Stimulated activated CD4-positive, alpha-beta T cell treated with anti-CD3 and anti-CD28 coated beads, Interleukin-2, amount 100 ng/mL, for 24 hours (primary cell): ENCODE measurements around the gene EXOC3.
"Not testable (repeated sequence)": the region's sequence is repeated elsewhere in the genome, so short reads cannot be mapped to it uniquely, and the experiment has no call there.

ENCODE experiments used
- DNase-seq, 2 donors: peaks; one replicate each; pipeline ENCODE4 v3.0.0-alpha.2; 2020

The EXOC3 gene

DNA sequence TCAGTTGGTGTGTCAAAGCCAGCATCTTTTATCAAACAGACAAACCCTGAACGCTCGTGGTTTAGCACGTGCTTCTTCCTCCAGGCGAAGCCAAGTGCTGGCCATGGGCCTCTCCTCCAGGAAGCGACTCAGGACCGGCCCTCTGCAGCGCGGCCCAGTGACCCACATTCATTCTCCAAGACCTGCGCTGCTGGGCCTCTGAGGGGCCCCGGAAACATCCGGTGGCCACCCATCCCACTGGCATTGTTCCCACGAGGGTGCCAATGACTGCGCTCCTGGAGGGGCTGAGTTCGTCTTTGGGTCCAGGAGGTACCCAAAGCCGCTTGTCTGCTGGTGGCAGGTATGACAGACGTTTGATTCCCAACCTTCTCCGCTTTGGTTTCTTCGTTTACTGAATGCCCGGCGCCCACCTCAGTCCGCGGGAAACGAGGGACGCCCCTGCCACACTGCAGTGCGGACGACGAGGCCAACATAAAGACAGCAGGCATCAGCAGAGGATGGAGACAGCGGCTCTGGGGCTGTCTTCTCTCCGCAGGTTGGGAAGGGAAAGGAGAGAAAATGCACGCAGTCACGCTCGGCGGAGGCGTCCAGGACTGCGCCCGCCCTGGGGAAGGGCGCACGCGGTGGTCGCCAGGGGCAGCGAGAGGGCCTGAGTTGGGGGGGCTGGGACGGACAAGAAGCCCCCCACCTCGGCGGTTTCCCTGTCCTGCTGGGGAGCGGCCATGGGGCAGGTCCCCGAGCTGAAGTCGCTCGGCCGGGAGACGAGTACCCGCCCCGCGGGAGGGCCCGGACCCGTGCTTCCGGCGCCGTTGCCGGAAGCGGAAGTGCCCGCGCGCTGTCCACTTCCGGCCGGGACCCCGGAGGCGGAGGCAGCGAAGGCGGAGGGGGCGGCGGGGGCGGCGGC lies at the start of gene EXOC3:
EXOC3 (plus strand) TSS at position 842 of the 904 bp plus-strand sequence. CDS start 3,030 bp downstream, outside the sequence.
- DNase-seq = peak; percentile 79 to 81

DNA sequence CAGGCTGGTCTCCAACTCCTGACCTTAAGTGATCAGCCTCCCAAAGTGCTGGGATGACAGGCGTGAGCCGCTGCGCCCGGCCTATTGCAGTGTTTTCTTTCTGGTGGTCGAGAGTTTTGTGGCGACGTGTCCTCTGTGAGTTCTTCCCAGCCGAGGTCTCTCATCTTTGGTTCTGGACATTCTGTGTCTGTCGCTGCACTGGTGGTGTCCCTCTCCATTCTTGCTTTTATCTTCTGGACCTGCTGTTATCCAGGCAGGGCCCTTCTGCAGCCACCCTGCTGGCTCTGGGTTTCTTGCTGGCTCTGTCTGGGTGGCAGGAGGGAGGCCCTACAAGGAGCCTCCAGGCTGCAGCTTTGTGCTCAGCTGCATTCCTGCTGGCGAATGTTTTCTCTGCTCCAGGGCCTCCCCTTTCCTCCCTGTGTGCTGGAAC lies 49.1 kb upstream of the EXOC3 start:
- DNase-seq = peak in 1 of 2 donors; percentile 11

DNA sequence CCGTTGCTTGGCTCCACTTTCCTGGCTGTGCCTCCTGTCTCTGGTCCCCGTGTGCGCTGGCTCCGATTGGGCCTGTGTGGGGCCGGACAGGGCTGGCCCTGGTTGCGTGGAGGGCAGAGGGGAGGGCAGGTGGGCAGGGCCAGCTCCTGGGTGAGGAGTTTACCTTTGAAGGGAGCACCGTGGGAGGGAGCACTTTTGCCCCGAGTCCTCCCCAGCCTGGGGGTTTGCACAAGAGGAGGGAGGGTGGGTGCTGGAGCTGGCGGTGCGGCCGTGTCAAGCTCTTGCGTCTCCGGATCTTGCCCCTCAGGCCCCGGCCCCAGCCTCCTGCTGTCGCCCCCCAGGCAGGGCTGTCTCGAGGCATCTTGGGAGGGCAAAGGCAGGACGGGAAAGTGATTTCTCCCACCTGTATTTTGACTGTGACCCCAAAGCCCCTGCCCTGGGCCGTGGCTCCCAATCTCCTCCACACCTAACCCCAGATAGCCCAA lies 48.3 kb upstream of the EXOC3 start:
- no peak for DNase-seq

DNA sequence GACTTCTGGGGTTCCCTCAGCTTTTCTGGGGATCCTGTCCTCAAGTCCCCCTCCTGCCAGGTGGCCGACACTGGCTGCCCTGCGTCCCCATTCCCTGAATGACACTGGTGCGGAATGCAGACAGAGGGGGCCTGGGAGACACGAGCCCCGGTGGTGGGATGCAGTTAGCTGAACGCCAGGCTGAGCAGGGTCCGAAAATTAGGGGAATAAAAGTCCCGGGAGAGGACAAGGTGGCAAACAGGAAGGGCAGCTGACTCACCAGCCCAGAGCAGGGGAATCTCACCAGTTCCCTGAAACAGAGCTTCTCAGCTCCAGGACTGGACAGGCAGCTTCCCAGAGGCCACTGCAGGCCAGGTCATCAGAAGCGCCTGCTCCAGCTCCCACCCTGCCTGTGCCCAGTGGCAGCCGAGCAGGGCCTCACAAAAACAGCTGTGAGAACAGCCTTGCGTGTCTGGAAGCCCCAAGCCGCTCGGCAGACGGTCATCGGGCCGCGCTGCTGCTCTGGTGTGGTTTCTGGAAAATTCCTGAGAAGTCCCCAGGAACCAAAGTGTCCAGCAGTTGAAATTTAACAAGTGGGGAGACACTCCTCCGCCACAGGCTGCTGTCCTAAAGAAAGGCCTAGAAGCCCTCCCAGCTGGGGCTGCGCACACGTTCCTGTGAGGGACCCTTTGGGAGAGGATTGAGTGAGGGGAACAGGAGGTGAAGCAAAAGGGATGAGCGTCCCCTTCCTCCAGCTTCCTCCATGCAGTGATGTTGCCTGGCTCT lies 47.6 kb upstream of the EXOC3 start:
- DNase-seq = no peak

DNA sequence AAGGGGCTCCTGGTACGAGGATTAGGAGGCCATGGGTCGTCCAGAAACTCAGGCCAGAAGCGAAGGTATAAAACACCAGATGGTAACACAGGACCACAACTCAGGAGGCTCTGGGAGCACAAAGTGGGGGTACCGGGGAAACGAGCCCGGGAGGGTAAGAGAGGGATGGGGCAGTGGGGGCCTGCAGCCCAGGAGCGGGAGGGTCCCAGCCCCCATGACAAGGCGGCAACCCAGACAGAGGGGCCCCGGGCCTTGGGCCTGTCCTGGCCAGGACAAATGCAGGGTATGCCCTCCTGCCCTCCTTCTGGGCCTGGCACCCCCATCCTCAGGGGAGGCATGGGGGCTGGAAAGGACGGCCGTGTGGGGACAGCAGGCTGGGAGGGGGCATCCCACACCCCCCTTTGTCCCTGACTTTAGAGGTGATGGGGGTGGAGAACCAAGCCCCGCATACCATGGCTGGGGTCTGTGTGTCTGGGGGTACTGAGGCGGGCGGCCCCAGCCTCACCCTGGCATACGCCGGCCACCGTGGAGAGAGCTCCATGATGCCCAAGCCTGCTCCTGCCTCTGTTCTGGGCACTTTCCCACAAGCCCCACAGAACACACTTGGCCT lies 47.0 kb upstream of the EXOC3 start:
- peak in 1 of 2 donors; percentile 16 for DNase-seq

DNA sequence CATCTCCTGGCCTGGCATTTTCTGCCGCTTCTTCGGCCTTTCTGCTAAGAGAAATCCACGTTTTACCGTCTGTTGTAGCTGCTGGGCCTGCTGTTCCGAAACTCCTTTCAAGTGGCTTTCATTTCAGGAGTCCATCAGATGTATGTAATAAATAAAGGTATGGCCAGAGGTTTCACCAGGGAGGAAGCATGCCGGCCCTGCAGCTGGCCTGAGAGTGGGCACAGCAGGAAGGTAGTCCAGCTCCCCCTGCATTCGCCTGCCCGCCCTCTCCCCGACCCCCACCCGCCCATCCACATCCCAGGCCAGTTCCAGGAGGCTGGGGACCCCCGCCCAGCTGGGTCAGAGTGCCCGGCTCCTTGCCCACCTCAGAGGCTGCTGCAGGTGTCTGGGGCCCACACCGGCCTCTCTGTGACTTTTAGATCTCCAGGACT lies 46.4 kb upstream of the EXOC3 start:
- no peak for DNase-seq

DNA sequence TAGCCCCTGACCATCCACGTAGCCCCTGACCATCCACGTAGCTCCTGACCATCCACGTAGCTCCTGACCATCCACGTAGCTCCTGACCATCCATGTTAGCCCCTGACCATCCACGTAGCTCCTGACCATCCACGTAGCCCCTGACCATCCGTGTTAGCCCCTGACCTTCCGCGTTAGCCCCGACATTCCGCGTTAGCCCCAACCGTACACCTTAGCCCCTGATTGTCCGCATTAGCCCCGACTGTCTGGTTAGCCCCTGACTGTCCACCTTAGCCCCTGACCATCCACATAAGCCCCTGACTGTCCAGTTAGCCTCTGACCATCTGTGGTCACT lies 44.9 kb upstream of the EXOC3 start:
- DNase-seq = not testable (repeated sequence)

DNA sequence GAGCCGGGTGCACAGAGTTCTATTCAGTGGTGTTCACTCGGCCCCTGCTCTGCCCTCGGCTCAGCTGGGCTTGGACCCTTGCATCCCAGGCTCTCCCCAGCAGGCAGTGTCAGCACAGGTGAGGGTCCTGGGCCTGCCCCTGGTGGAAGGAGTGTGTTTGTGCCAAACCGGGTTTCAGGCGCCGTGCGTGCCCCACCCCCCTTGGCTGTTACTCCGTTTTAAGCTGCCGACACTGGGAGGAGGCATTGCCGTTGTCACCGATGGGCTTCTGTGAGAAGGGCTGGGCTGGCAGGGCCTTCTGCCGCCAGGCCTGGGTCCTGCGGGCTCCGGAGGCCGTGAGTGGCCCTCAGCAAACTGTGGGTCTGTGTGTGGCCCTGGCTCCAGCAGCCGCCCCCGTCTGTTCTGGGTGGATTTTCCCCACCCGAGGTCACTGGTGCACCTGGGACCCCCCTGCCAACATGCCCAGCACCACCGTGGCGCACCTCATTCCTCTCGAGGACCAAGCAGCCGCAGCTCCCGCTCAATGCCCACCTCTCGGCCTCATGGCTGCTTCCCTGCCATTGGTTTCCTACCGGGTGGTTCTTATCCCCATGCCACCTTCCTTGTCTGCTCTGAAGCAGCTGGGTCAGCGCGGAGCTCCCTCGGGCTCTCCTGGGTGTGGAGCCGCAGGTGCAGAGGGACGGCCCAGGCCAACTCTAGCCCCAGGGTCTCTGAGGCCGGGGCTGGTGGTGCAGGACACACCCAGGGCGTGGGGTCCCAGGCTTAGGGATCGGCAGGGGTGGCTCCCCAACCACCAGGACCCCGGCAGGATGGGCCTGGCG lies 44.3 kb upstream of the EXOC3 start:
- peak; percentile 16 to 37 for DNase-seq

DNA sequence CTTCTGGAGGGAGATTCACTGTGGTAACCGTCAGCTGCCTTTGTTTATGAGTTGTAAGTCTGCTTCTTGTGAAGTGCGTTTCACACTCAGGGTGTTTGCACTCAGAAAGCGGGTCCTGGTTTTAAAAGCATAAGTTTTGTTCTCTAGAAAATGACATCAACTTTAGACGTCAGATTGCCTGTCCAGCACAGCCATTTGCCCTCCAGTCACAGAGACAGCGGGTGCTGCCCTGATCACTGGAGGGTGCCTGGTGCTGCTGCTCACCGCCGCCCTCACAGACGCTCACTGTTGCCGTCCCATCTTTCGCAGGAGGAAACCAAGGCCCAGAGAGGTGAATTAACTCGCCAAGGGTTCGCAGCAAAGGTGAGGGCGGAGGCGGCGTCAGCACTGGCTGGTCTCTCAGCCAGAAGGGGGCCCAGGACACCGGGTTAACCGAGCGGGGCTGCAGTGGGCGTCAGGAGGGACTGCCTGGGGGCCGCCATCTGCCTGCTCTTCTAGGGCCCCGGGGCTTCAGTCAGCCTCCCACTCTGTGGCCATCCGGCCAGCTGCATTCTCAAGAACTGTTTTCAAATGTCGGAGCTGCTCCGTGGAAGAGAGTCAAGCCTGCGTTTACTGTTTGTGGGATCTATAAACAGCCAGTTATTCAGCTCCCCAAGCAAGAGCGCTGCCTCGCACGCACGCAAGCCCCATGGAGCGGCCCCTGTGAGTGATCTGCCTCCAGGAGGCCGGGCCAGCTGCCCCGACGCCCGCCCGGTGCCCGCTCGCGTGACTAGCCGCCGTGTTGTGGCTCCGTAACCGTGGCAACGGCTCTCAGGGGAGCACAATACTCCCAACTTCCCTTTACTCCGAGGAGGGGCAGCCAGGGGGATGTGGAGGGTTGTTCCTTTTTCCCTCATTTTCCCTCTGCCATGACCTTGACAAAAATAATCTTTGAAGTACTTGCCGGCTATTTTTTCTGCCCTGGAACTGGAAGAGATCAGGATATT lies 43.4 kb upstream of the EXOC3 start:
- peak; percentile 64 to 75 for DNase-seq

DNA sequence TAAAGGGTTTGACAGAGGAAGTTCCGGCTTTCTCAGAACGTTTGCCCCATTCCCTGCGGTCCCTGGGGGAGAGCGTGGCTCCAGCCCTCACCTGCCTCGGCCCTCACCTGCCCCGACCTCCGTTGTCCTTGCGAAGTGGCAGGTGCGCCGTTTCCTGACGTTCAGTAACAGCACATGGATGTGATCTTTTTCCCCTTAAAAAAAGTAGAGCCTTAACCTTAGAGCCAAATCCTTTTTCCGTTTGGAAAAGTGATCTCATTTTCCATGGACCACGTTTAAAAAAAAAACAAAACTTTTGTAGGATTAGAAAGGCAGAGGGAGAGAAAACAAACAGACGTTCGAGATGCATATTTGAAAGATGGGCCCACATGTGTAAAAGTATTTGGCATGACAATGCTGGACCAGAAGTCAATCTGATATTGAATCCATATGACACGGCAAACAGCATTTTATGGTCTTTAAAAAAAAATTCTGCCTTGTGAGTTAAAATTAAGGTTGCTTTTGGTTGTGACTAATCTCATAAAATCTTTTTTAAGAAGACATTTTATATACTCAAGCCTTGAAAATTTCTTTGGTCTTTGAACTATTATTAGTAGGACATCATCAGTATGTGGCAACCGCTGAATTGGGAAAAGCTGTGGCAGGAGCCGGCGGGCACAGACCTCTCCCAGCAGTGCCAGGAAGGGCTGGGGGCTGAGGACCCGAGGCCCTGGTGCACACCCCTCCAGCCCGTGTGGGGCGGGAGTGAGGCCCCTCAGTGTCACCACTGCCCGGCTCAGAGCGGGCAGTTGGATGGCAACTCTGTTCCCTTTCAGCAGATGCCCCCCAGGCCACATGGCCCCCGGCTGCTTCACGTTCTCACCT lies 42.5 kb upstream of the EXOC3 start:
- peak in 1 of 2 donors; percentile 12 for DNase-seq

DNA sequence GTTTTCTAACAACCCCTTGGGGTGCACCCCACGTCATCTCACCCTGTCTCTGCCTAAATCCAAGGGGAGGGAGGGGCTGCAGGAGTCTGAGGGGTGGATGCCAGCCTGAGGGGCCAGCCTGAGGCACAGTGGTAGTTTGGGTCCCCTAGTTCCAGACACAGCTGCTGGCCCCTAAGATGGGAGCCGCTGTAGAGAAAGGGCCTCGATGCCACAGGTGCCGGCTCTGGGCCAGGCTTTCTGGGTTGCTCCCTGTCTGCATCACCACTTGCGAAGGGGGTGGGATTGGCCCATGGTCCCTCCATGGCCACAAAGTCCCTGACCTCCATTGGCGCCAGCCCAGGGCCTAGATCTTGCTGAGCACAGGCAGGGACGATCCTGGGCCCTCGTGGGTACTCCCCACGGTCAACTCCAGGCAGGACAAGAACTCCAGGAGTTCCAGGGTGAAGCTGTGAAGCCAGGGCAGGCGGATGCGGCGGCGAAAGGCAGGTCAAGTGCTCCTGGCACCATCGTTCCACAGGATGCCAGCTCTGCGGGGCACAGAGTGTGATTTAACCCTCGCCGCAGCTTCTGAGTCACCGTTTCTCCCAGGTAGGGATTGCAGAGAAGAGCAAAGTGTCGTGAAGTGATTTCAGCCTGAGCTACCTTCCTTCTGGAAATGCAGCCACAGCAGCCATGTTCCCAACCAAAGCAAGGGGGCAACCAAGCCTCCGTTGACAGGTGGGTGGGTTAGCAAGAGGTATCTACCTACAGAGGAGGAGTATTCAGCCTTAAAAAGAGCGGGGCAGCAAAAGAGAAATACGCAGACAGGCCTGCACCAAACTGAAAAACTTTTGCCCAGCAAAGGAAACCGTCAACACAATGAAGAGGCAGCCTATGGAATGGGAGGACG lies 41.6 kb upstream of the EXOC3 start:
- DNase-seq = peak in 1 of 2 donors; percentile 16

DNA sequence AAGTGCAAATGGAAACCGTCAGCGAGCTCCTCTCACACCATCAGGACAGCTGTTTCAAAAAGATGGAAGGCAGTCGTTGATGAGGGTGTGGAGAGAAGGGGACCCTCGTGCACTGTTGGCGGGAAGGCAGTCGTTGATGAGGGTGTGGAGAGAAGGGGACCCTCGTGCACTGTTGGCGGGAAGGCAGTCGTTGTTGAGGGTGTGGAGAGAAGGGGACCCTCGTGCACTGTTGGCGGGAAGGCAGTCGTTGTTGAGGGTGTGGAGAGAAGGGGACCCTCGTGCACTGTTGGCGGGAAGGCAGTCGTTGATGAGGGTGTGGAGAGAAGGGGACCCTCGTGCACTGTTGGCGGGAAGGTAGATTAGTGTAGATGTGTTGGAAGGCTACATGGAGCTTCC lies 40.8 kb upstream of the EXOC3 start:
- not testable (repeated sequence) for DNase-seq

DNA sequence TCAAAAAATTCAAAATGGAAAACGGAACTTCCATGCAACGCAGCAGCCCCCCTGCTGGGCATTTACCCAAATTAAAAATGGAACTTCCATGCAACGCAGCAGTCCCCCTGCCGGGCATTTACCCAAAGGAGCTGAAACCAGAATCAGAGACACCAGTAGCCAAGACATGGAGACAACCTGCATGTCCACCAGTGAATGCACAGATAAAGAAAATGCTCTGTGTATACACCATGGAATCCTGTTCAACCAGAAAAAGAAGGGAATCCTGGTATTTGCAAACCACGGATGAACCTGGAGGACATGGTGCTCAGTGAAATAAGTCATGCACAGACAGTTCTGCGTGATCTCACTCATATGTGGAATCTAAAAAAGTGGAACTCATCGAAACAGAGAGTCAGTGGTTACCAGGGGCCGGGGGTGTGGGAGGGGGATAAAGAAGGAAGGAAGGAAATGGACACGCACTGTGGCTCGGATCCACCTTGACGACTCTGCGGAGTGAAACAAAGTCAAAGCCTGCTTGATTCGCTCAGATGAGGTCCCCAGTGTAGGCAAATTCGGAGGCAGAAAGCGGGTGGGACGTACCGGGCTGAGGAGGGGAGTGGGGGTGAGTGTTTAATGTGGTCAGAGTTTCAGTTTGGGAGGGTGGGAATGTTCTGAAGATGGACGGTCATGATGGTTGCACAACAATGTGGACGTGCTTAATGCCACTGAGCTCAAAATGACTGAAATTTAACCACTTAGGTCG lies 40.2 kb upstream of the EXOC3 start:
- peak in 1 of 2 donors; percentile 24 for DNase-seq

DNA sequence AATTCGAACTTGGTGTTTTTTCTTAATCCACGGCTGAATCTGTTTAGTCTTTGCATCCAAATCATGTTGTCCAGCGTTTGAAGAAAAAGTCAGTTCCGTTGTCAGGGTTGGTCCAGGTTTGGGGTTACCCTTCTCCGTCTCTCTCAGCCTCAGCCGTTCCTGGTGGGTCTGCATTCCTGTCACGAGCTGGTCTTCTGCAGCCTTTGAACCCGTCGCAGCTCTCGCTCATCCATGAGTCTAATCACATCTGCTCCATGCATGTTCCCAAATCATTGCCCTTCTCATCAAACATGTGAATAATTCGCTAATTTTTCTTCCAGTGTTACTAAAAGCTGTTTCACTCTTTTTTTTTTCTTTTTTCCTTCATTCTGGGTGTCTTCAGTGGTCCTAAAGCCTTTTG lies 39.0 kb upstream of the EXOC3 start:
- DNase-seq = no peak

DNA sequence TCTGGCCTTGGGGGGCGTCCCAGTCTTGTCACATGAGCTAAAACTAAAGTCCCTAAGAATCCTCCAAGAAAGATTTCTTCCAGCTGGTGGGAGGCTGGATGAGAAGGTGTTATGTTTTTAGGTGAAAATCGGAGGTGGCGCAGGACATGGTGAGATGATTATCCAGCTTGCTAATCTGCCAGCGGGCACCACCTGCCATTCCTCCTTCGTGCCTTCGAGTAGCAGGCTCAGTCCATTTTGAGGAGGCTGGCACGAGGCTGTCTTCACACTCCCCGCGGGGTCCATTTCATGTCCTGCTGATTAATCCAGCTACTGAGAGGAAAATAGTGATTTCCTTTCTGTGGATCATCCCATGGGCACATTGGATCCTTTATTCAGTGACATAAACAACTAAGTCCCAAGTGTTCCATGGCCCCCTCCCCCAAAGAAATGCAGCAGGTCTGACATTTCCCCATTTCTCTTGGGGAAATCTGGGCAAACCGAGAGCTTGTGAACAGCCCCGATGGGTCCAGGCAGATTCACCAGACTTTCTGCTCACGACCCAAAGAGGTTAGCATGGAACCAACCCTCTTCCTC lies 38.2 kb upstream of the EXOC3 start:
- no peak for DNase-seq

DNA sequence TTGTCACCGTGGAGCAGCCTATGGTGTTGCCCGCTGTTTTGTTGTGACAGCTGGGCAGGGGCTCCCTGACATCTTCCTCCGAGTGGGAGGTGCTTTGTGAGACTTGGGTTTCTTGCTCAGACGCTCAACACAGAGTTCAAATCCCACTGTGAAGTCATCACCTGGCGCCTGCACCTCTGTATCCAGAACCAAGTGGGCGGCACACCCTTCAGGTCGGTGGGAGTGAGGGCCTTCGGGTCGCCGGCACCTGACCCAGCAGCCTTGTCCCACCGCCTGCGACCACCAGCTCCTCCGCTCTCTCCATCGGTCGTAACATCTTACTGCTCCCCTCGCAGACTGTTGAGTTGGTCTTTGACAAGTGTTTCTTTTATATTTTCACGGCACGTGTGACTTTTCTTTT lies 37.6 kb upstream of the EXOC3 start:
- DNase-seq = no peak

DNA sequence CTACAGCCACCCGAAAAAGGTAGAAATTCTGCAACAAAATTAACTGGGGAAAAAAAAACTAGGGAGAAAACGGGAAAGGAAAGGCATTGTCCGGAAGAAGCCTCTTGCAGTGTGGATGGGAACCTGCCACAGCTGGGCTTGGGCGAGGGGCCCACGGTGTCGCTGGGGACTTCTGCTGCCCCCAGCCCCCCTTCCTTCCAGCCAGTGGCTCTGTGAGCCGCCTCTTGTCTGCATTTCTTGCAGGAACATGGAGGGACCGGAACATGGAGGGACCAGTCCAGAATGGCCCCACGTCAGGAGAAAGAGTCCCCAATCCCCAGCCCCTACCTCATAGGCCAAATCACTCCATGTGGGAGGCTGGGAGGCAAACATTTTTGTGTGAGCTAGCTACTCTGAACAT lies 36.9 kb upstream of the EXOC3 start:
- DNase-seq = no peak

DNA sequence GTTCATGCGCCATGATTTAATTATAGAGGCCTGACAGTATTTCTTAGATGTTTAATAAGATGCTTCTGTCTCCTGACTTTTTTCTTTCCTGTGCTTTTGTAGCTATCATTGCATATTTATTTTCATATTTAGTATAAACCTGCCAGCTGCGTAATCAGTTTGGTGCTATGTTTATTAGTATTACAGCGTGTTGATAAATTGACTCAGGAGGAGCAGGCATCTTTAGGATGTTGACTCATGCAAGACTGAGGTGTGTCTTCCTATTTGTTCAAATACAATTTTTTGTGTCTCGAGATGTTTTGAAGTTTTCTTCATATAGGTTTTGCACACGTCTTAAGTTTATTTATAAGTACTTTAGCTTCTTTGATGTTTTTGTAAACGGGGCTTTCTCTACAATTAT lies 35.9 kb upstream of the EXOC3 start:
- DNase-seq = no peak
